GM12891 (cell line): ENCODE results near the gene YTHDF2.
"Not testable (repeated sequence)": the region's sequence is repeated elsewhere in the genome, so short reads cannot be mapped to it uniquely, and the experiment has no call there.

Experiments used
- DNase-seq: peaks from one replicate; pipeline ENCODE4 v3.0.0; 2011; ENCODE audit warnings: low spot score; ENCODE audit not compliant: insufficient read length
- FAIRE-seq: peaks from 2 replicates; lab custom pipeline; 2011; peaks lifted over from hg19 to GRCh38; lab: Jason Lieb, UNC
- PAX5 ChIP-seq: IDR thresholded peaks from 2 replicates; pipeline ENCODE4 v1.6.1; 2011; ENCODE audit warnings: low read length, moderate library complexity, mild to moderate bottlenecking; ENCODE audit not compliant: insufficient read depth, severe bottlenecking
- POLR2A ChIP-seq: IDR thresholded peaks from 2 replicates; pipeline ENCODE4 v1.6.1; 2011; ENCODE audit warnings: low read depth, low read length, control low read depth
- POLR2AphosphoS5 ChIP-seq: IDR thresholded peaks from 2 replicates; pipeline ENCODE4 v1.6.1; 2011; ENCODE audit warnings: low read depth, low read length, control low read depth
- POU2F2 ChIP-seq: IDR thresholded peaks from 2 replicates; pipeline ENCODE4 v1.6.1; 2011; ENCODE audit warnings: low read depth, mild to moderate bottlenecking, control low read depth, low read length, moderate library complexity
- SPI1 ChIP-seq: IDR thresholded peaks from 2 replicates; pipeline ENCODE4 v1.6.1; 2011; ENCODE audit warnings: low read depth, low read length, control low read depth
- TAF1 ChIP-seq: IDR thresholded peaks from 2 replicates; pipeline ENCODE4 v1.6.1; 2011; ENCODE audit warnings: low read depth, low read length, control low read depth

YTHDF2 gene

DNA sequence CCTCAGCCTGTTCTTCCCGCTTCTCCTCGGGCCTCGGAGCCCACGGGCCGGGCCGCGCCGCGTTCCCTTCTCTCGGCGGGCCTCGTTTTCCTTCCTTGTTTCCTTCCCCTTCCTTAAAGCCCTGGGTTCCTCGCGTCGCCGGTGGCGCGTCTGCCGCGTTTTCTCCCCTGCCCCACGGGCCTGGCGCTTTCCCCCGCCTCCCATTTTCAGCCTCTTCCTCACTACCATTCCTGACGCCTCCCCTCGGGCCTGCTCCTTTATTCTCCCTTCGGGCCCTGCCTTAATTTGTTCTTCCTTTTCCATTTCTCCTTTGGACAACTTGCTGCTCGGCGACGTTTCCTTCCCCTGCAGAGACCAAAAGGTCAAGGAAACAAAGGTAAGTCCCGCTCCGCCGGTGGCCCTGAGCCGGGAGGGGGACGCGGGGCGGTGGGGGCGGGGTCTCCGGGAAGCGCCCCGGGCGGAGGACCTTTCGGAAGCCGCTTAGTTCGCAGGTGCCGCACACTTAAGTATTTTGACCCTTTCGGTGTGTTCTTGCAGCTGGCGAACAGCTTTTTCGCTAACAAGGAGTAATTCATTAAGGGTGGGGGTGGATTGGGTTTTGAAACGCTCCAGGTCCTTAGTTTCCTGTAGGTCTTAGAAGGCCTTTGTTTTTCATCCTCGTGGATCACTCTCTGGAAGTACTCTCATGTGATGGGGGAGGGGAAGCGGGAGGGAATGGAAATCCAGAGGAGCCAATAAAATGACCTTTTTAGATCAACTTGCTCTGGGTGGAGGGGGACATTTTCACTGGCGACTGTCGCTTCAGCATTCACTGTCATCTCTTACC is 780 bp downstream of the YTHDF2 start:
- TF ChIP-seq SPI1 (no peak), TAF1 (no peak; the same call in 1 of the 2 replicates), POU2F2 (0 out of 2 replicates have a peak, but pooled peaks have one; percentile 27)
- FAIRE-seq (peak; percentile 45), DNase-seq (peak; percentile 50)

DNA sequence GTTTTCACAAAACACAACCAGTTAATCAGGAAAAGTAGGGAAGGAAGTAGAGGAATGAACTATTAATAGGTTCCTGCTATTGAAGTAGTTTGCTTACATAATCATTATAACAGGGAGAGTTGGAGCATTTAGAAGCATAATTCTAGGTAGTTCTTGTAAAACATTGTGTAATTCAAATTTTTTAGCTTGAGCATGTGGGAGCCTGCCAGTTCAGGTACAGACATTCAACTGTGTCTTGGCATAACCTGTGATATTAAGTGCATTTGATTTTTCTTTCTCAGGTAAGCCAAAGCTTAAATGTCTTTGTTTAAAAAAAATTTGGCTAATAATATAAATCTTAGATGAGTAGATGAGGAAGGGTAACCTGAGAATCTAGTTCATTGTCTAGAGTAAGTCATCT is 3.4 kb downstream of the YTHDF2 start:
- no peak for FAIRE-seq
- TF ChIP-seq POLR2AphosphoS5 = no peak
- no peak for TF ChIP-seq POU2F2
- TF ChIP-seq TAF1 = no peak
- no peak for TF ChIP-seq PAX5
- TF ChIP-seq SPI1 = no peak
- TF ChIP-seq POLR2A = no peak
- DNase-seq = no peak

DNA sequence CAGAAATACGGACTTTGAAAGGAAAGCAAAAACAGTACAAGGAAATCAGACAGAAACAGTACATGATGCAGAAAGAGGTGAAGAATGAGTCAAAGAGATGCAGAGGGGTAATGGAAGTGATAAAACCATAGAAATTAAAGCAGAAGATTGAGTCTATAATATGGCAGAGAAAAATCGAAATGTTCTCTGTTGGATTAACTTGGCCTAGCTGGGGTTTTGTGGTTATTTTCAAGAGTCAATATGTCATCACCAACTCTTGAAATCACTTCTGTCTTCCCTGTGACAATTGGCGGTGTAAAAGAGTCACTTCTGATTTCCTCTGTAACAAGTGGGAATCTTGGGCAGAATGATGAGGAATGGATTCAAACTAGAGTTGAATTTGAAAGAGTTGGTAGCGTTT is 7.4 kb downstream of the YTHDF2 start:
- FAIRE-seq = no peak
- DNase-seq = no peak
- TF ChIP-seq POU2F2 (no peak), TAF1 (no peak), POLR2AphosphoS5 (0 out of 2 replicates have a peak, but pooled peaks have one; percentile 34)

DNA sequence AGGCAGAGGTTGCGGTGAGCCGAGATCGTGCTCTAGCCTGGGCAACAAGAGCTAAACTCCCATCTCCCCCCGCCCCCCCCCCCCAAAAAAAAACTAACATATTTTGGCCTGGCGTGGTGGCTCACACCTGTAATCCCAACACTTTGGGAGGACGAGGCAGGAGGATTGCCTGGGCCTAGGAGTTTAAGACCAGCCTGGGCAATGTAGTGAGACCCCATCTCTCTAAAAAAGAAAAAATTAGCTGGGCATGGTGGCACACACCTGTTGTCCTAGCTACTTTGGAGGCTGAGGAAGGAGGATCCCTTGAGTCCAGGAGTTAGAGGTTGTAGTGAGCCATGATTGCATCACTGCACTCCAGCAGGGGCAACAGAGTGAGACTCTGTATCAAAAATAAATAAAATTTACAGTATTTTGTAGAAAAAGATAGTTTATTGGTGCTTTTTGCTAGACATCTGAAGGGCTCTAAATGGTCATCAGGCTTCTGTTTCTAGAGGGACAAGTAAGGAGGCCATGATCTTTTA is 9.0 kb downstream of the YTHDF2 start:
- FAIRE-seq = no peak
- DNase-seq = no peak

DNA sequence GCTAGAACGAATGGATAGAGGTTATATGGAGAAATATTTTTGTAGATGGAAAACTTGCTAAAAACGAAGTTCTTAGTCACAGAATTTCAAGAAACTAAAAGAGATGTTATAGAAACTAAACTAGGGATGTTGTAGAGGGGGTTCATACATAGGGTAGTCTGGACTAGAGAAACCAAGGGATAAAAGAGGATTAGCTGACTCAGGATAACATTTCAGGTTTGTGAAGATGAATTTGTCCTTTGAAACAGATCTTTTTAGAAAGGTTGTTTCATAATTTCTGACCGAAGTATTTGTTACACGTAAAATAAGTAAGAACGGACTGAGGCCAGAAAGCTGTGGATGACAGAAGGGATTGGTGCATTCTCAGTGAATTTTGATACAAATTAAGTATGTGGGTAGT is 13.6 kb downstream of the YTHDF2 start:
- TF ChIP-seq POLR2A (no peak), POLR2AphosphoS5 (no peak), PAX5 (no peak), SPI1 (no peak), TAF1 (no peak), POU2F2 (no peak)
- FAIRE-seq = no peak
- no peak for DNase-seq

More for the DNA sequence above, 9.0 kb downstream of the YTHDF2 start:
- TF ChIP-seq PAX5 (no peak), POLR2A (no peak), POLR2AphosphoS5 (no peak), SPI1 (no peak), POU2F2 (no peak), TAF1 (no peak)

GRCh38 chr1:28750771-28751294 is 14.1 kb downstream of the YTHDF2 start:
- not testable (repeated sequence) for DNase-seq, FAIRE-seq

DNA sequence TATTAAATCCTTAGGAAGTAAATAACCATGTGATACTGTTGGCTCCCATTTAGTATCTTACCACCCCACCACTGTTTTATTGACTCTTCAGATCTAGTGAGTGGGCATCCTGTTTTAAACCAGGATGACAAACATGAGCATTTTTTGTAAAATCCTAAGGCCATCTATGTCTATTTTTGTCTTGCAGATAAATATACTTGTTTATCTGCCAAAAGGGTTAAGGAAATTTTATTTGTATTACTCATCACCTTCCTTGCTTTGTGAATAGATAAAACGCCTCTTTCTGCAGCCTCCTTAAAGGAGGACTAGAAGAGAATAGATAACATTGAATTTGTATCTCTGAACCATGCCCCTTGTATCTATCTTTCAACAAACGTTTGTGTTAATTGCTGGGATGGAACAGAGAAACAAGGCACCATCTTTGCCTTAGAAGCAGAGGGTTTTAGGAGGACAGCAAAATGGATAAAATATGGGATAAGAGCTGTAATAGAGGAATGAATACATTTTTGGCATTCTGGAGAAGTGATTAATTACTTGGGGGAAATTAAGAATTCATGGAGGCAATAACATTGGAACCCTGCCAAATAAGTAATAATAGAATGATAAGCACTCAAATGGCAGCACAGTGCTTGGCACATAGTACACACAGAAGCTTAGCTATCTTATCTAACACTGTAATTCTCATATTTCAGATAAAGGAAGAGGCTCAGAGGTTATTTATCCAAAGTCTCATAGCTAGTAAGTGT is 14.7 kb downstream of the YTHDF2 start:
- DNase-seq = no peak
- TF ChIP-seq TAF1 (no peak), POLR2AphosphoS5 (no peak), SPI1 (no peak), POU2F2 (no peak), POLR2A (no peak), PAX5 (no peak)

GRCh38 chr1:28755701-28756100 is 19.0 kb downstream of the YTHDF2 start:
- TF ChIP-seq SPI1 (no peak), TAF1 (no peak), PAX5 (no peak), POU2F2 (no peak), POLR2A (no peak), POLR2AphosphoS5 (no peak)
- FAIRE-seq = no peak
- DNase-seq = no peak

More for the DNA sequence above, 14.7 kb downstream of the YTHDF2 start:
- no peak for FAIRE-seq

GRCh38 chr1:28756846-28757245 is 20.1 kb downstream of the YTHDF2 start:
- DNase-seq (no peak), FAIRE-seq (no peak)
- no peak for TF ChIP-seq POLR2A
- TF ChIP-seq TAF1 = no peak
- TF ChIP-seq PAX5 = no peak
- TF ChIP-seq POU2F2 = no peak

GRCh38 chr1:28758420-28758819 is 21.7 kb downstream of the YTHDF2 start:
- TF ChIP-seq SPI1 = no peak
- no peak for TF ChIP-seq PAX5
- no peak for DNase-seq
- peak; percentile 45 for FAIRE-seq
